ENCODE measurements around the gene TRIB2. TPM values are rescaled to one million over a fixed set of nuclear protein-coding genes. Genes with fewer than 3 reads are reported as not detected.

Gene TRIB2
- total RNA-seq, 1 experiment from 2014 or later, result 6.2 TPM

- peaks cover 29% of the 10 kb centered on the region for H3K36me3 Mint-ChIP-seq (ENCODE audit: insufficient read depth, unreplicated experiment)
- H3K27ac Mint-ChIP-seq (ENCODE audit: unreplicated experiment), result peak overlapping the region; percentile 29
- H3K27me3 Mint-ChIP-seq (ENCODE audit: unreplicated experiment), result peaks cover 18% of the 10 kb centered on the region
- no peak for DNase-seq
- peaks cover 29% of the 10 kb centered on the region for H3K4me1 Mint-ChIP-seq (ENCODE audit: low read depth, unreplicated experiment)
- CTCF ChIA-PET, result interaction anchor here (0.7 to 3.7 kb wide), 5 partner anchors 34 to 889 kb away, joined by 4 to 26 read pairs (median 14); no protein-coding TSS in a partner anchor
- no peaks in the 10 kb centered on the region for H3K9me3 Mint-ChIP-seq (ENCODE audit: low read depth, unreplicated experiment)
- H3K4me3 Mint-ChIP-seq (ENCODE audit: low read depth, unreplicated experiment), result peak overlapping the region; percentile 73
- TSS peak; percentile 20 for BruUV-seq (replicated peaks)
- no peak for TF ChIP-seq CTCF (IDR thresholded peaks at IDR 0.05; ENCODE audit: unreplicated experiment)
- intact Hi-C loops (cut with micrococcal nuclease; ENCODE audit: unreplicated experiment), result loop anchor here (5.0 kb wide), 3 partner anchors 161 to 289 kb away; no protein-coding TSS in a partner anchor
Observed at GRCh38 chr2:12718015-12718671, 1.4 kb downstream of the TRIB2 start.

DNA sequence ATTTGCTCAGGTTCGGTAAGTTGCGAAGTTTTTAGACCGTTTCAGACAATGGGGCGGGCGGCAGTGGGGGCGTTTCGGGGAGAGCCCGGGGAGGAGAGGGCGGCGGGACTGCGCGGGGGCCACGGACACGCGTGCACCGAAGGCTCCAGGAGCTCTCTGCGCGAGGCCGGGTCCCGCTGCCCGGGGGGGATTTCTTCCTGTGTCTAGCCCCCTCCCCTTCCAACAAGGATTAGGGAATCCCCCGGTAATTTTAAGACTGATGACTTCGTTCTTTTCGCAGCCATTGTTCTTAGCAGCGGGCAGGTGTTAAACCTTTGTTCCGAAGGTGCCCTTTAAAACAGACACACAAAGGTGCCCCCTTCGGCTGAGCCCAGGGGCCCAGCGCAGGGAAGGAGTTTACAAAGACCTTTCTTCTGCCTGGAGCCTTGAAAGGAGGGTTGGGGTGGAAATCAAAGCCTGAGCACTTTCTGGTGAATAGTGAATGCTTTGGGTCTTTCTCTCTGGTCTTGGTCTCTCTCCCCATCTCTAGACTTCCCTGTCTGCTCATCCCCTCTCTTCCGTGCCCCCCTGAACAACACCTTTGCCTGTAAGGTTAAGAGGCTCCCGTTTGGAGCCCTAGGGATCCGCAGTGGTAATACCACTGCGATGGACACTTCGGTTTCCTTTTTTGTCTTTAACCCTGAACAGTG is 2.1 kb downstream of the TRIB2 start:
- intact Hi-C loops (cut with micrococcal nuclease; ENCODE audit: unreplicated experiment), result loop anchor here (5.0 kb wide), 3 partner anchors 162 to 288 kb away; no protein-coding TSS in a partner anchor
- Mint-ChIP-seq H3K27ac (ENCODE audit: unreplicated experiment) (no peak overlapping the region), H3K4me3 (ENCODE audit: low read depth, unreplicated experiment) (peak overlapping the region; percentile 73), H3K36me3 (ENCODE audit: insufficient read depth, unreplicated experiment) (peaks cover 29% of the 10 kb centered on the region), H3K27me3 (ENCODE audit: unreplicated experiment) (peaks cover 18% of the 10 kb centered on the region), H3K9me3 (ENCODE audit: low read depth, unreplicated experiment) (no peaks in the 10 kb centered on the region), H3K4me1 (ENCODE audit: low read depth, unreplicated experiment) (peaks cover 29% of the 10 kb centered on the region)
- CTCF ChIA-PET, result interaction anchor here (3.7 kb wide), 1 partner anchor 285 kb away, joined by 17 read pairs; no protein-coding TSS in a partner anchor
- BruUV-seq (replicated peaks), result no TSS peak
- no peak for TF ChIP-seq CTCF (IDR thresholded peaks at IDR 0.05; ENCODE audit: unreplicated experiment)
- DNase-seq, result no peak

DNA sequence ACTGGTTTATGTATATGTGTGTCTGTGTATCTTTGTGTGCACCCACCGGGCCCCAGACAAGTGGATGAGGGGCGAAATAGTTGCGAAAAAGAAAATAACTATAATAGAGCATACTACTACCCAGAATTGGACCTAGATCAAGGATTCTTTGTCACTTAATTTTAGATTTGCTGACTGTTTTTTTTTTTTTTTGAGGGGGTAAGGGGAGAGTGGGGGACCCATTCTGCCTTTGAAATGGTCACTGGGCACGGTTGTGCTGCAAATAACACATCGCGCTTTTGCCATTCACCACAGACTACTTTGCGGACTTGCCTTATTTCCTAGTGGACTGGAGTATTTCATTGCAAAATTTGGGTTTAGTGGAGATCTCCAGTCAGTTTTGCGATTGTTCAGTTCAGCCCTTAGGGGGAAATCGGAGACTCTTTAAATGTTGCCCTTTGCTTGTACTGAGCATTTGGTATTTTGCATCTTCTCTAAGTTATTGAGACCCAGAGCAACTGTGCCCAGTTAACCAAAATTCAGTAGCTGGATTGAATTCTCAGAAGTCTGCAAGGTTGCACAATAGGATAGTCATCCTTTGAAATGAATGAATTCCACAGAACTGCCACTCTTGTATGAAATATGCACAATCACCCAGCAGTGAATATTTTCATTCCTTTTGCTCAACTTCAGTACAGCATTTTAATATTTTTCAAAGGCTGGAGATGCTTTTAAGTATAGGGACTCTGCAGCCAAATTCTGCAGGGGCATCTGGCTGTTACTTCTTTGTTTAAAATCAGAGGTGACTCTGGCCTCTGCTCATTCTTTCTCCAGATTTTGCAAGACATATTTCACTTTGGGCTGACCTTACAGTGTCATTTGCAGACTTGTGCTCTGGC is 2.9 kb downstream of the TRIB2 start:
- intact Hi-C loops (cut with micrococcal nuclease; ENCODE audit: unreplicated experiment), result loop anchor here (5.0 kb wide), 3 partner anchors 162 to 288 kb away; no protein-coding TSS in a partner anchor
- H3K4me1 Mint-ChIP-seq (ENCODE audit: low read depth, unreplicated experiment), result peaks cover 22% of the 10 kb centered on the region
- no peak for DNase-seq

More for the DNA sequence above, 2.9 kb downstream of the TRIB2 start:
- no peaks in the 10 kb centered on the region for H3K9me3 Mint-ChIP-seq (ENCODE audit: low read depth, unreplicated experiment)
- no peak overlapping the region for H3K4me3 Mint-ChIP-seq (ENCODE audit: low read depth, unreplicated experiment)
- TF ChIP-seq CTCF (IDR thresholded peaks at IDR 0.05; ENCODE audit: unreplicated experiment), result no peak
- H3K36me3 Mint-ChIP-seq (ENCODE audit: insufficient read depth, unreplicated experiment), result peaks cover 29% of the 10 kb centered on the region
- CTCF ChIA-PET, result no interaction called here
- peaks cover 18% of the 10 kb centered on the region for H3K27me3 Mint-ChIP-seq (ENCODE audit: unreplicated experiment)
- no peak overlapping the region for H3K27ac Mint-ChIP-seq (ENCODE audit: unreplicated experiment)
- no TSS peak for BruUV-seq (replicated peaks)
